ENCODE measurements around the gene CEP295NL. TPM values are rescaled to one million over a fixed set of nuclear protein-coding genes. Genes with fewer than 3 reads are reported as not detected.

CEP295NL gene
- total and polyA plus RNA-seq, 2 of the 13 experiments (the other 11 are each of a cell fraction or from before 2014, with no cell fraction given), result not detected

DNA sequence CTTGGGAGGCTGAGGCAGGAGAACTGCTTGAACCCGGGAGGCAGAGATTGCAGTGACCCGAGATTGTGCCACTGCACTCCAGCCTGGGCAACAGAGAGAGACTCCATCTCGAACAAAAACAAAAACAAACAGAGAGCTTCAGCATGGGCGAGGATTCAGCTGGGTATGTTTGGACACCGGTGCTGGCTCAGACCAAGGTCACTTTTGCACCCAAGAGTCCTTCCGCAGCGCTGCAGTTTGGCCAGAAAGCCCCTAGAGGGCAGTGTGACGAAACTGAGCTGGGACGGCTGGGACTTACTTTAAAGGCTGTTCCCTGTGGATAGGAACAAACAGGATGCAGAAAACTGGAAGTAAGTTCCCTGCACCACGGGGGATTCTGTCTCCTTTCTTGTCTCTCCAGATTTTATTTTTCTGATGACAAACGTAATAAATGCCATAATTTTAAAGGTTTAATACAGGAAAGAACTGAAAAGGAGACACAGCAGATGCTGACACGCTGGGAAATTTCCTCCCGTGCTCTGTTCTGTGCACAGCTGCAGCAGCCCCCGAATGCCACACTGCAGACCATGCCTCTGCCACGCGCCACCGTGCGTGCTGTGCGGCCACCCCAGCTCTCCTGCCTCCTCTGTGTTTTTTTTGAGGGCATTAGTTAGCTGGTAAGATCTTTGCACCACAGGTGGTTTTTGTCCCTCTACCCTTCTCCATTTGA is 37.2 kb downstream of the CEP295NL start (continued):
- TF ChIP-seq PHF5A (CRISPR knock-in tag; IDR thresholded peaks at IDR 0.05; ENCODE audit: low read depth, unreplicated experiment) (no peak), HNRNPK (IDR thresholded peaks at IDR 0.05; ENCODE audit: low read depth, low read length, poor library complexity, severe bottlenecking) (no peak), ZSCAN30 (CRISPR knock-in tag; IDR thresholded peaks at IDR 0.05) (no peak), MIER3 (CRISPR knock-in tag; IDR thresholded peaks at IDR 0.05; ENCODE audit: borderline replicate concordance) (peak; percentile 90), ZNF331 (CRISPR knock-in tag; IDR thresholded peaks at IDR 0.05) (peak; percentile 62; the same call in 1 of the 2 replicates), ZFP82 (CRISPR knock-in tag; IDR thresholded peaks at IDR 0.05; ENCODE audit: borderline replicate concordance) (no peak; the same call in 1 of the 2 replicates), ZNF180 (CRISPR knock-in tag; IDR thresholded peaks at IDR 0.05; ENCODE audit: borderline replicate concordance, low read depth) (no peak), ZNF224 (CRISPR knock-in tag; IDR thresholded peaks at IDR 0.05) (0 out of 2 replicates have a peak, but pooled peaks have one; percentile 48), MBD4 (IDR thresholded peaks at IDR 0.05; ENCODE audit: borderline replicate concordance, low read length) (no peak), TCF7 (IDR thresholded peaks at IDR 0.05; ENCODE audit: low read depth) (no peak), ZFP37 (CRISPR knock-in tag; IDR thresholded peaks at IDR 0.05; ENCODE audit: borderline replicate concordance) (no peak), ZNF274 (CRISPR knock-in tag; IDR thresholded peaks at IDR 0.05) (no peak), HCFC1 (IDR thresholded peaks at IDR 0.05; ENCODE audit: low read depth, low read length) (no peak), MLLT10 (CRISPR knock-in tag; IDR thresholded peaks at IDR 0.05) (no peak), FOXJ3 (CRISPR knock-in tag; IDR thresholded peaks at IDR 0.05; ENCODE audit: borderline replicate concordance) (peak; percentile 70), JARID2 (CRISPR knock-in tag; IDR thresholded peaks at IDR 0.05; ENCODE audit: insufficient replicate concordance) (no peak), ZNF317 (CRISPR knock-in tag; IDR thresholded peaks at IDR 0.05) (0 out of 2 replicates have a peak, but pooled peaks have one; percentile 31), SALL2 (CRISPR knock-in tag; IDR thresholded peaks at IDR 0.05) (0 out of 2 replicates have a peak, but pooled peaks have one; percentile 46), ZNF383 (CRISPR knock-in tag; IDR thresholded peaks at IDR 0.05; ENCODE audit: borderline replicate concordance) (no peak), RBFOX2 (IDR thresholded peaks at IDR 0.05; ENCODE audit: low read depth, low read length) (no peak), PLRG1 (conservative IDR thresholded peaks at IDR 0.05) (no peak), EZH2 (conservative IDR thresholded peaks at IDR 0.05; ENCODE audit: low read depth, low read length) (no peak), ZNF296 (CRISPR knock-in tag; conservative IDR thresholded peaks at IDR 0.05) (no peak)
- TF ChIP-seq, protein P1, sequence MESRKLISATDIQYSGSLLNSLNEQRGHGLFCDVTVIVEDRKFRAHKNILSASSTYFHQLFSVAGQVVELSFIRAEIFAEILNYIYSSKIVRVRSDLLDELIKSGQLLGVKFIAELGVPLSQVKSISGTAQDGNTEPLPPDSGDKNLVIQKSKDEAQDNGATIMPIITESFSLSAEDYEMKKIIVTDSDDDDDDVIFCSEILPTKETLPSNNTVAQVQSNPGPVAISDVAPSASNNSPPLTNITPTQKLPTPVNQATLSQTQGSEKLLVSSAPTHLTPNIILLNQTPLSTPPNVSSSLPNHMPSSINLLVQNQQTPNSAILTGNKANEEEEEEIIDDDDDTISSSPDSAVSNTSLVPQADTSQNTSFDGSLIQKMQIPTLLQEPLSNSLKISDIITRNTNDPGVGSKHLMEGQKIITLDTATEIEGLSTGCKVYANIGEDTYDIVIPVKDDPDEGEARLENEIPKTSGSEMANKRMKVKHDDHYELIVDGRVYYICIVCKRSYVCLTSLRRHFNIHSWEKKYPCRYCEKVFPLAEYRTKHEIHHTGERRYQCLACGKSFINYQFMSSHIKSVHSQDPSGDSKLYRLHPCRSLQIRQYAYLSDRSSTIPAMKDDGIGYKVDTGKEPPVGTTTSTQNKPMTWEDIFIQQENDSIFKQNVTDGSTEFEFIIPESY (CRISPR knock-in tag; IDR thresholded peaks at IDR 0.05), result peak; percentile 66
- TF ChIP-seq, protein P2, sequence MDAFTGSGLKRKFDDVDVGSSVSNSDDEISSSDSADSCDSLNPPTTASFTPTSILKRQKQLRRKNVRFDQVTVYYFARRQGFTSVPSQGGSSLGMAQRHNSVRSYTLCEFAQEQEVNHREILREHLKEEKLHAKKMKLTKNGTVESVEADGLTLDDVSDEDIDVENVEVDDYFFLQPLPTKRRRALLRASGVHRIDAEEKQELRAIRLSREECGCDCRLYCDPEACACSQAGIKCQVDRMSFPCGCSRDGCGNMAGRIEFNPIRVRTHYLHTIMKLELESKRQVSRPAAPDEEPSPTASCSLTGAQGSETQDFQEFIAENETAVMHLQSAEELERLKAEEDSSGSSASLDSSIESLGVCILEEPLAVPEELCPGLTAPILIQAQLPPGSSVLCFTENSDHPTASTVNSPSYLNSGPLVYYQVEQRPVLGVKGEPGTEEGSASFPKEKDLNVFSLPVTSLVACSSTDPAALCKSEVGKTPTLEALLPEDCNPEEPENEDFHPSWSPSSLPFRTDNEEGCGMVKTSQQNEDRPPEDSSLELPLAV (CRISPR knock-in tag; conservative IDR thresholded peaks at IDR 0.05; ENCODE audit: low read depth), result no peak
- TF ChIP-seq, protein P3, sequence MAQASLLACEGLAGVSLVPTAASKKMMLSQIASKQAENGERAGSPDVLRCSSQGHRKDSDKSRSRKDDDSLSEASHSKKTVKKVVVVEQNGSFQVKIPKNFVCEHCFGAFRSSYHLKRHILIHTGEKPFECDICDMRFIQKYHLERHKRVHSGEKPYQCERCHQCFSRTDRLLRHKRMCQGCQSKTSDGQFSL (CRISPR knock-in tag; IDR thresholded peaks at IDR 0.05), result no peak
- TF ChIP-seq, protein P4, sequence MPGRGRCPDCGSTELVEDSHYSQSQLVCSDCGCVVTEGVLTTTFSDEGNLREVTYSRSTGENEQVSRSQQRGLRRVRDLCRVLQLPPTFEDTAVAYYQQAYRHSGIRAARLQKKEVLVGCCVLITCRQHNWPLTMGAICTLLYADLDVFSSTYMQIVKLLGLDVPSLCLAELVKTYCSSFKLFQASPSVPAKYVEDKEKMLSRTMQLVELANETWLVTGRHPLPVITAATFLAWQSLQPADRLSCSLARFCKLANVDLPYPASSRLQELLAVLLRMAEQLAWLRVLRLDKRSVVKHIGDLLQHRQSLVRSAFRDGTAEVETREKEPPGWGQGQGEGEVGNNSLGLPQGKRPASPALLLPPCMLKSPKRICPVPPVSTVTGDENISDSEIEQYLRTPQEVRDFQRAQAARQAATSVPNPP (CRISPR knock-in tag; IDR thresholded peaks at IDR 0.05), result no peak

Measured in HepG2 (cell line).